IMR-90 (cell line): ENCODE results near the gene DDX41. TPM values are rescaled to one million over a fixed set of nuclear protein-coding genes. Genes with fewer than 3 reads are reported as not detected.

Experiments used
- ATAC-seq: fragments of 200-7000 bp; cut with Tn5 transposase; 2 replicates; pipeline ENCODE4 v1.9.1; 2020; ENCODE audit warnings: low read depth, mild to moderate bottlenecking, moderate library complexity
- BruUV-seq: library from RNA; stranded (reverse); fragments of 400-500 nt; replicated peaks from 2 replicates; lab custom pipeline; 2021; lab: Mats Ljungman, UMichigan
- CTCF ChIA-PET: fragments of 300-600 bp; formaldehyde crosslinking; extraction: SDS; loops from one replicate; lab custom pipeline; 2021; ENCODE audit warnings: antibody characterized with exemption; lab: Yijun Ruan, JAX
- POLR2A ChIA-PET: fragments of 300-600 bp; sonication (Branson Sonifier 250); formaldehyde crosslinking; loops from one replicate; lab custom pipeline; 2022; ENCODE audit warnings: antibody characterized with exemption; ENCODE audit not compliant: unreplicated experiment; lab: Charles Lee
- DNase-seq: peaks from one replicate; pipeline ENCODE4 v3.0.0; 2013
- H2AFZ ChIP-seq: replicated peaks from 2 replicates; pipeline ENCODE3; 2013; ENCODE audit warnings: low read length, mild to moderate bottlenecking; ENCODE audit not compliant: poor library complexity
- H2AK5ac ChIP-seq: 2 replicates; pipeline ENCODE4 v1.6.1; 2013; ENCODE audit warnings: low read depth, low read length, inconsistent platforms
- H2AK9ac ChIP-seq: replicated peaks from 2 replicates; pipeline ENCODE3; 2013; ENCODE audit warnings: mild to moderate bottlenecking, low read depth, low read length, moderate library complexity; ENCODE audit not compliant: poor library complexity
- H2BK120ac ChIP-seq: 2 replicates; pipeline ENCODE4 v1.6.1; 2013; ENCODE audit warnings: low read depth, low read length, inconsistent platforms
- H2BK15ac ChIP-seq: 3 replicates; pipeline ENCODE4 v1.6.1; 2013; ENCODE audit warnings: low read depth, low read length, inconsistent platforms
- H2BK20ac ChIP-seq: 2 replicates; pipeline ENCODE4 v1.6.1; 2013; ENCODE audit warnings: low read depth, mild to moderate bottlenecking, inconsistent platforms, low read length, moderate library complexity
- H2BK5ac ChIP-seq: 2 replicates; pipeline ENCODE4 v1.6.1; 2013; ENCODE audit warnings: mild to moderate bottlenecking, low read depth, low read length, inconsistent platforms; ENCODE audit not compliant: poor library complexity, severe bottlenecking
- H3K14ac ChIP-seq: replicated peaks from 2 replicates; pipeline ENCODE4 v1.6.1; 2013; ENCODE audit warnings: low read depth, low read length, inconsistent platforms
- H3K18ac ChIP-seq: 2 replicates; pipeline ENCODE4 v1.6.1; 2013; ENCODE audit warnings: low read depth, low read length, control low read depth
- H3K23ac ChIP-seq: 2 replicates; pipeline ENCODE4 v1.6.1; 2013; ENCODE audit warnings: low read depth, low read length, inconsistent platforms
- H3K27ac ChIP-seq: 2 replicates; pipeline ENCODE4 v1.5.1; 2013; ENCODE audit warnings: mild to moderate bottlenecking, control low read depth, low read length; ENCODE audit not compliant: insufficient read depth
- H3K27me3 ChIP-seq: 2 replicates; pipeline ENCODE4 v1.6.1; 2013; ENCODE audit warnings: low read length; ENCODE audit not compliant: control insufficient read depth, insufficient read depth
- H3K36me3 ChIP-seq: 2 replicates; pipeline ENCODE4 v1.6.1; 2013; ENCODE audit warnings: low read length, mixed read lengths; ENCODE audit not compliant: control insufficient read depth, insufficient read depth
- H3K4ac ChIP-seq: 2 replicates; pipeline ENCODE4 v1.6.1; 2013; ENCODE audit warnings: low read depth, low read length, inconsistent platforms
- H3K4me1 ChIP-seq: 2 replicates; pipeline ENCODE4 v1.6.1; 2013; ENCODE audit warnings: low read length, mixed read lengths; ENCODE audit not compliant: control insufficient read depth, insufficient read depth
- H3K4me2 ChIP-seq: 2 replicates; pipeline ENCODE4 v1.6.1; 2013; ENCODE audit warnings: low read depth, mild to moderate bottlenecking, control low read depth, low read length, moderate library complexity
- H3K4me3 ChIP-seq: 2 replicates; pipeline ENCODE4 v1.5.1; 2013; ENCODE audit warnings: low read depth, mild to moderate bottlenecking, control low read depth, low read length, moderate library complexity; ENCODE audit not compliant: insufficient read depth
- H3K56ac ChIP-seq: 2 replicates; pipeline ENCODE4 v1.6.1; 2013; ENCODE audit warnings: low read length, inconsistent platforms; ENCODE audit not compliant: insufficient read depth; ENCODE audit errors: extremely low read depth
- H3K79me1 ChIP-seq, 2 experiments: 2 replicates each; pipeline ENCODE4 v1.6.1; 2013; ENCODE audit warnings: low read length in 2 of 2, inconsistent platforms in 1 of 2, low read depth in 1 of 2
- H3K9ac ChIP-seq: 2 replicates; pipeline ENCODE4 v1.6.1; 2013; ENCODE audit warnings: low read depth, low read length, control low read depth
- H3K9me1 ChIP-seq: 2 replicates; pipeline ENCODE4 v1.6.1; 2013; ENCODE audit warnings: low read length, inconsistent platforms; ENCODE audit not compliant: insufficient read depth
- H3K9me3 ChIP-seq: 2 replicates; pipeline ENCODE4 v1.6.1; 2013; ENCODE audit warnings: low read length; ENCODE audit not compliant: control insufficient read depth, insufficient read depth
- H4K20me1 ChIP-seq: 2 replicates; pipeline ENCODE4 v1.6.1; 2013; ENCODE audit warnings: low read length, inconsistent platforms; ENCODE audit not compliant: insufficient read depth
- H4K5ac ChIP-seq: 2 replicates; pipeline ENCODE4 v1.6.1; 2013; ENCODE audit warnings: mild to moderate bottlenecking, low read depth, low read length, control low read depth
- H4K8ac ChIP-seq, 2 experiments: 2 replicates each; pipeline ENCODE4 v1.6.1; 2013; ENCODE audit warnings: low read depth in 2 of 2, low read length in 2 of 2, control low read depth in 1 of 2, inconsistent platforms in 1 of 2
- H4K91ac ChIP-seq: 2 replicates; pipeline ENCODE4 v1.6.1; 2013; ENCODE audit warnings: low read depth, low read length, inconsistent platforms; ENCODE audit not compliant: insufficient read depth
- BHLHE40 ChIP-seq: fragments of 150-350 bp; IDR thresholded peaks from 2 replicates; pipeline ENCODE4 v1.6.1; 2016; ENCODE audit warnings: mild to moderate bottlenecking, low read depth, low read length
- CHD1 ChIP-seq: IDR thresholded peaks from 2 replicates; pipeline ENCODE4 v1.6.1; 2012; ENCODE audit warnings: low read depth, low read length, improper control_type of control experiment
- SMC3 ChIP-seq: fragments of 150-350 bp; IDR thresholded peaks from 2 replicates; pipeline ENCODE4 v1.6.1; 2016; ENCODE audit warnings: low read depth, mild to moderate bottlenecking, antibody characterized with exemption, low read length, moderate library complexity
- WGBS, 2 experiments: methylation state at CpG; one replicate each; pipeline versions ENCODE4 v1.1.5 to v1.1.7; 2013; ENCODE audit warnings: missing lambda C conversion rate in 2 of 2; ENCODE audit not compliant: insufficient read length in 1 of 2; ENCODE audit errors: extremely low coverage in 2 of 2; 5-methylcytosine and 5-hydroxymethylcytosine counted together
- dilution Hi-C: fragments of 300-500 bp; cut with HindIII; formaldehyde crosslinking; loops from one replicate; pipeline ENCODE4 v1.14.3; 2018; ENCODE audit warnings: low sequenced_read_pairs; ENCODE audit not compliant: unreplicated experiment
- in situ Hi-C: fragments of 300-500 bp; cut with MboI; formaldehyde crosslinking; loops from 3 replicates; pipeline ENCODE4 v1.14.3; 2019; ENCODE audit warnings: low sequenced_read_pairs, inconsistent platforms, mixed read lengths
- intact Hi-C: fragments of 100-400 bp; cut with micrococcal nuclease; formaldehyde crosslinking; loops from 2 replicates; pipeline ENCODE4 v1.10.0; 2022
- polyA plus RNA-seq, 3 experiments: library from polyadenylated mRNA; depleted of rRNA; stranded (reverse); fragments of >200 nt; gene quantifications; 2 replicates each; pipeline ENCODE4 v1.2.3, GENCODE V29; 2012; ENCODE audit warnings: low replicate concordance in 1 of 3
- total RNA-seq: library from RNA; depleted of rRNA; stranded (reverse); fragments of >200 nt; gene quantifications from 2 replicates; pipeline ENCODE4 v1.2.3, GENCODE V29; 2012
- TF ChIP-seq, protein P1 (sequence below): fragments of 150-350 bp; IDR thresholded peaks from 2 replicates; pipeline ENCODE4 v1.6.1; 2017; ENCODE audit warnings: mild to moderate bottlenecking, antibody characterized with exemption, low read length, low read depth
- TF ChIP-seq, protein P2 (sequence below): conservative IDR thresholded peaks from 2 replicates; pipeline ENCODE4 v1.5.1; 2012; ENCODE audit warnings: mild to moderate bottlenecking, low read depth, low read length, improper control_type of control experiment

Gene DDX41
- total and polyA plus RNA-seq, 2 of the 4 experiments (the other 2 are of a cell fraction), result 130 to 170 TPM

- no peak overlapping the region for H3K4me3 ChIP-seq
- H3K4me1 ChIP-seq, result peaks cover 14% of the 10 kb centered on the region
- BruUV-seq, result no TSS peak
- WGBS, 2 experiments, result no CpG with 5 or more reads among the region's 5 CpGs
- H2BK20ac ChIP-seq, result no peak overlapping the region
- H2BK5ac ChIP-seq, result no peak overlapping the region
- H3K27me3 ChIP-seq, result no peaks in the 10 kb centered on the region
- H2BK120ac ChIP-seq, result no peak overlapping the region
- H3K9me3 ChIP-seq, result no peaks in the 10 kb centered on the region
- intact Hi-C loops (no loop called here), in situ Hi-C loops (no loop called here), dilution Hi-C loops (no loop called here)
- no peak overlapping the region for H3K9ac ChIP-seq
- no peak overlapping the region for H3K18ac ChIP-seq
- H4K5ac ChIP-seq, result no peak overlapping the region
- H3K79me1 ChIP-seq, result peaks cover 3 to 34% of the 10 kb centered on the region in 2 experiments; a peak in 2 of 4 replicates
- no peak overlapping the region for H4K91ac ChIP-seq
- H3K4me2 ChIP-seq, result no peak overlapping the region
- peaks cover 16% of the 10 kb centered on the region for H3K9me1 ChIP-seq
- no peak overlapping the region for H2AFZ ChIP-seq
- H3K36me3 ChIP-seq, result peaks cover 4% of the 10 kb centered on the region; the same call in 1 of the 2 replicates
- ATAC-seq, result no peak
- H2AK5ac ChIP-seq, result no peak overlapping the region
- H3K23ac ChIP-seq, result no peak overlapping the region
- H2AK9ac ChIP-seq, result no peak overlapping the region
- no peak overlapping the region for H3K27ac ChIP-seq
- H3K4ac ChIP-seq, result no peak overlapping the region; the same call in 1 of the 2 replicates
- no peak overlapping the region for H3K56ac ChIP-seq
- peaks cover 30% of the 10 kb centered on the region for H4K20me1 ChIP-seq
- TF ChIP-seq SMC3 (no peak), CHD1 (no peak), BHLHE40 (no peak)
- TF ChIP-seq, protein P1, sequence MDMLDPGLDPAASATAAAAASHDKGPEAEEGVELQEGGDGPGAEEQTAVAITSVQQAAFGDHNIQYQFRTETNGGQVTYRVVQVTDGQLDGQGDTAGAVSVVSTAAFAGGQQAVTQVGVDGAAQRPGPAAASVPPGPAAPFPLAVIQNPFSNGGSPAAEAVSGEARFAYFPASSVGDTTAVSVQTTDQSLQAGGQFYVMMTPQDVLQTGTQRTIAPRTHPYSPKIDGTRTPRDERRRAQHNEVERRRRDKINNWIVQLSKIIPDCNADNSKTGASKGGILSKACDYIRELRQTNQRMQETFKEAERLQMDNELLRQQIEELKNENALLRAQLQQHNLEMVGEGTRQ, result no peak
- TF ChIP-seq, protein P2, sequence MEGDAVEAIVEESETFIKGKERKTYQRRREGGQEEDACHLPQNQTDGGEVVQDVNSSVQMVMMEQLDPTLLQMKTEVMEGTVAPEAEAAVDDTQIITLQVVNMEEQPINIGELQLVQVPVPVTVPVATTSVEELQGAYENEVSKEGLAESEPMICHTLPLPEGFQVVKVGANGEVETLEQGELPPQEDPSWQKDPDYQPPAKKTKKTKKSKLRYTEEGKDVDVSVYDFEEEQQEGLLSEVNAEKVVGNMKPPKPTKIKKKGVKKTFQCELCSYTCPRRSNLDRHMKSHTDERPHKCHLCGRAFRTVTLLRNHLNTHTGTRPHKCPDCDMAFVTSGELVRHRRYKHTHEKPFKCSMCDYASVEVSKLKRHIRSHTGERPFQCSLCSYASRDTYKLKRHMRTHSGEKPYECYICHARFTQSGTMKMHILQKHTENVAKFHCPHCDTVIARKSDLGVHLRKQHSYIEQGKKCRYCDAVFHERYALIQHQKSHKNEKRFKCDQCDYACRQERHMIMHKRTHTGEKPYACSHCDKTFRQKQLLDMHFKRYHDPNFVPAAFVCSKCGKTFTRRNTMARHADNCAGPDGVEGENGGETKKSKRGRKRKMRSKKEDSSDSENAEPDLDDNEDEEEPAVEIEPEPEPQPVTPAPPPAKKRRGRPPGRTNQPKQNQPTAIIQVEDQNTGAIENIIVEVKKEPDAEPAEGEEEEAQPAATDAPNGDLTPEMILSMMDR, result no peak
- ChIA-PET CTCF (interaction anchor here (1.0 kb wide), 1 partner anchor 11 kb away, joined by 3 read pairs; no protein-coding TSS in a partner anchor), POLR2A (no interaction called here)
- DNase-seq, result no peak
- no peak overlapping the region for H2BK15ac ChIP-seq
- H4K8ac ChIP-seq, result no peak overlapping the region; a peak in 1 of 4 replicates
- H3K14ac ChIP-seq, result no peak overlapping the region
These were observed 38.9 kb upstream of the DDX41 start for GRCh38 chr5:177555665-177556064.
